SK-N-SH (cell line): ENCODE measurements around the gene HCN1. TPM values are rescaled to one million over a fixed set of nuclear protein-coding genes. Genes with fewer than 3 reads are reported as not detected.

Experiments
- CTCF ChIA-PET: fragments of 300-600, 350-600 bp; formaldehyde crosslinking; extraction: SDS; loops from one replicate; lab custom pipeline; 2021; lab: Yijun Ruan, JAX
- POLR2A ChIA-PET: fragments of 350-600 bp; sonication (Branson Sonifier 250); formaldehyde crosslinking; extraction: SDS; loops from one replicate; lab custom pipeline; 2020; ENCODE audit warnings: antibody characterized with exemption, inconsistent platforms; lab: Yijun Ruan, JAX
- DNase-seq: peaks from one replicate; pipeline ENCODE4 v3.0.0; 2012
- H2AFZ ChIP-seq: fragments of 200-600 bp; sonication (generic); 2 replicates; pipeline ENCODE4 v1.8.1; 2016; ENCODE audit warnings: antibody characterized with exemption, mild to moderate bottlenecking, low read depth
- H3F3A ChIP-seq: fragments of 200-600 bp; sonication (generic); replicated peaks from 2 replicates; pipeline ENCODE3; 2016; ENCODE audit warnings: antibody characterized with exemption, mild to moderate bottlenecking; ENCODE audit not compliant: insufficient read depth
- H3K27ac ChIP-seq, 2 experiments: fragments of 200-500 bp in 1 of 2; fragments of 200-600 bp in 1 of 2; sonication (Bioruptor generic) in 1 of 2; sonication (generic), shearing (Covaris generic) in 1 of 2; 2 replicates each; pipeline versions ENCODE4 v1.5.1 to v1.6.1; 2014 to 2016; ENCODE audit warnings: low read depth in 2 of 2, inconsistent platforms in 1 of 2, low read length in 1 of 2, mild to moderate bottlenecking in 1 of 2, mixed read lengths in 1 of 2
- H3K27me3 ChIP-seq: fragments of 200-600 bp; sonication (generic), shearing (Covaris generic); 2 replicates; pipeline ENCODE4 v1.6.1; 2016; ENCODE audit warnings: mixed run types; ENCODE audit not compliant: insufficient read depth
- H3K36me3 ChIP-seq, 2 experiments: fragments of 200-500 bp in 1 of 2; fragments of 200-600 bp in 1 of 2; sonication (Bioruptor generic) in 1 of 2; sonication (generic) in 1 of 2; replicated peaks in 1 of 2; 2 replicates each; pipeline versions ENCODE3 to v1.5.1; 2014 to 2016; ENCODE audit warnings: low read length in 1 of 2, mild to moderate bottlenecking in 1 of 2; ENCODE audit not compliant: insufficient read depth in 2 of 2, control insufficient read depth in 1 of 2
- H3K4me1 ChIP-seq, 2 experiments: fragments of 200-500 bp in 1 of 2; fragments of 200-600 bp in 1 of 2; sonication (Bioruptor generic) in 1 of 2; sonication (generic), shearing (Covaris generic) in 1 of 2; 2 replicates each; pipeline versions ENCODE4 v1.5.1 to v1.6.1; 2014 to 2016; ENCODE audit warnings: low read depth in 1 of 2, low read length in 1 of 2, mixed run types in 1 of 2; ENCODE audit not compliant: insufficient read depth in 2 of 2, control insufficient read depth in 1 of 2
- H3K4me2 ChIP-seq: fragments of 200-600 bp; sonication (generic), shearing (Covaris generic); 2 replicates; pipeline ENCODE4 v1.6.1; 2017; ENCODE audit warnings: mixed run types
- H3K4me3 ChIP-seq, 2 experiments: fragments of 200-500 bp in 1 of 2; fragments of 200-600 bp in 1 of 2; sonication (Bioruptor generic) in 1 of 2; sonication (generic), shearing (Covaris generic) in 1 of 2; 2 replicates each; pipeline versions ENCODE4 v1.5.1 to v1.8.1; 2014 to 2016; ENCODE audit warnings: low read depth in 2 of 2, inconsistent platforms in 1 of 2, low read length in 1 of 2, mild to moderate bottlenecking in 1 of 2, mixed read lengths in 1 of 2, moderate library complexity in 1 of 2
- H3K79me2 ChIP-seq: fragments of 200-600 bp; sonication (generic); 2 replicates; pipeline ENCODE4 v1.8.1; 2017; ENCODE audit warnings: mild to moderate bottlenecking; ENCODE audit not compliant: insufficient read depth
- H3K9ac ChIP-seq: fragments of 200-600 bp; sonication (generic); 2 replicates; pipeline ENCODE4 v1.6.1; 2017; ENCODE audit warnings: mixed run types
- H3K9me2 ChIP-seq: fragments of 200-600 bp; sonication (generic); 2 replicates; pipeline ENCODE4 v1.6.1; 2017; ENCODE audit warnings: mixed run types
- H3K9me3 ChIP-seq: fragments of 200-600 bp; sonication (generic); 2 replicates; pipeline ENCODE4 v1.6.1; 2017; ENCODE audit warnings: mixed run types, mild to moderate bottlenecking, moderate library complexity
- H4K20me1 ChIP-seq: fragments of 200-600 bp; sonication (generic); 2 replicates; pipeline ENCODE4 v1.6.1; 2017; ENCODE audit warnings: mild to moderate bottlenecking, mixed run types; ENCODE audit not compliant: insufficient read depth
- EZH2phosphoT487 ChIP-seq: fragments of 200-600 bp; sonication (generic); IDR thresholded peaks from 2 replicates; pipeline ENCODE4 v1.6.1; 2017; ENCODE audit warnings: low read depth, mixed run types, mild to moderate bottlenecking, antibody characterized with exemption, moderate library complexity, borderline replicate concordance
- FOSL2 ChIP-seq: IDR thresholded peaks from 2 replicates; pipeline ENCODE4 v1.4.0; 2012; ENCODE audit warnings: low read depth, mild to moderate bottlenecking, moderate library complexity, borderline replicate concordance
- FOXM1 ChIP-seq: IDR thresholded peaks from 2 replicates; pipeline ENCODE4 v1.4.0; 2012; ENCODE audit warnings: low read depth, mild to moderate bottlenecking
- NFIC ChIP-seq: IDR thresholded peaks from 2 replicates; pipeline ENCODE4 v1.4.0; 2012; ENCODE audit warnings: borderline replicate concordance
- POLR2AphosphoS5 ChIP-seq: IDR thresholded peaks from 2 replicates; pipeline ENCODE4 v1.6.1; 2012; ENCODE audit warnings: low read depth, low read length
- RCOR1 ChIP-seq: fragments of 150-350 bp; IDR thresholded peaks from 2 replicates; pipeline ENCODE4 v1.6.1; 2017; ENCODE audit warnings: antibody characterized with exemption, low read length
- RXRA ChIP-seq: IDR thresholded peaks from 2 replicates; pipeline ENCODE4 v1.4.0; 2012; ENCODE audit warnings: low read depth, mild to moderate bottlenecking, borderline replicate concordance
- SIN3A ChIP-seq: IDR thresholded peaks from 2 replicates; pipeline ENCODE4 v1.6.1; 2012; ENCODE audit warnings: low read depth, mild to moderate bottlenecking, low read length, moderate library complexity, borderline replicate concordance
- TCF12 ChIP-seq: IDR thresholded peaks from 2 replicates; pipeline ENCODE4 v1.4.0; 2012
- WGBS: methylation state at CpG from one replicate; pipeline ENCODE4 v1.1.6; 2017; ENCODE audit warnings: low lambda C conversion rate; 5-methylcytosine and 5-hydroxymethylcytosine counted together
- polyA plus RNA-seq, 3 experiments: library from polyadenylated mRNA; depleted of rRNA; stranded (reverse); fragments of >200 nt; gene quantifications; 2 replicates each; pipeline ENCODE4 v1.2.3, GENCODE V29; 2012
- TF ChIP-seq, protein P1 (sequence below): IDR thresholded peaks from 2 replicates; pipeline ENCODE4 v1.6.1; 2012; ENCODE audit warnings: mild to moderate bottlenecking, low read depth, low read length, moderate library complexity

Gene HCN1
- polyA plus RNA-seq, 1 of the 3 experiments (the other 2 are of a cell fraction), result not detected

DNA sequence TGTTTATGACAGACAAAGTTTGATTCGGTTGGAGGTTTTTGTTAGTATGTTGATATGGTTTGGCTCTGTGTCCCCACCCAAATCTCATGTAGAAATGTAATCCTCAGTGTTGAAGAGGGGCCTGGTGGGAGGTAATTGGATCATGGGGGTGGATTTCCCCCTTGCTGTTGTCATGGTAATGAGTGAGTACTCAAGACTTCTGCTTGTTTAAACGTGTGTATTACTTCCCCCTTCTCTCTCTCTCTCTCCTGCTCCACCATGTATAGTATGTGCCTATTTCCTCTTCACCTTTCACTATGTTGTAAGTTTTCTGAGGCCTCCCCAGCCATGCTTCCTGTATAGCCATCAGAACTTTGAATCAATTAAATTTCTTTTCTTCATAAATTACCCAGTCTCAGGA, 415.1 kb downstream of the HCN1 start (continued):
- TF ChIP-seq, protein P1, sequence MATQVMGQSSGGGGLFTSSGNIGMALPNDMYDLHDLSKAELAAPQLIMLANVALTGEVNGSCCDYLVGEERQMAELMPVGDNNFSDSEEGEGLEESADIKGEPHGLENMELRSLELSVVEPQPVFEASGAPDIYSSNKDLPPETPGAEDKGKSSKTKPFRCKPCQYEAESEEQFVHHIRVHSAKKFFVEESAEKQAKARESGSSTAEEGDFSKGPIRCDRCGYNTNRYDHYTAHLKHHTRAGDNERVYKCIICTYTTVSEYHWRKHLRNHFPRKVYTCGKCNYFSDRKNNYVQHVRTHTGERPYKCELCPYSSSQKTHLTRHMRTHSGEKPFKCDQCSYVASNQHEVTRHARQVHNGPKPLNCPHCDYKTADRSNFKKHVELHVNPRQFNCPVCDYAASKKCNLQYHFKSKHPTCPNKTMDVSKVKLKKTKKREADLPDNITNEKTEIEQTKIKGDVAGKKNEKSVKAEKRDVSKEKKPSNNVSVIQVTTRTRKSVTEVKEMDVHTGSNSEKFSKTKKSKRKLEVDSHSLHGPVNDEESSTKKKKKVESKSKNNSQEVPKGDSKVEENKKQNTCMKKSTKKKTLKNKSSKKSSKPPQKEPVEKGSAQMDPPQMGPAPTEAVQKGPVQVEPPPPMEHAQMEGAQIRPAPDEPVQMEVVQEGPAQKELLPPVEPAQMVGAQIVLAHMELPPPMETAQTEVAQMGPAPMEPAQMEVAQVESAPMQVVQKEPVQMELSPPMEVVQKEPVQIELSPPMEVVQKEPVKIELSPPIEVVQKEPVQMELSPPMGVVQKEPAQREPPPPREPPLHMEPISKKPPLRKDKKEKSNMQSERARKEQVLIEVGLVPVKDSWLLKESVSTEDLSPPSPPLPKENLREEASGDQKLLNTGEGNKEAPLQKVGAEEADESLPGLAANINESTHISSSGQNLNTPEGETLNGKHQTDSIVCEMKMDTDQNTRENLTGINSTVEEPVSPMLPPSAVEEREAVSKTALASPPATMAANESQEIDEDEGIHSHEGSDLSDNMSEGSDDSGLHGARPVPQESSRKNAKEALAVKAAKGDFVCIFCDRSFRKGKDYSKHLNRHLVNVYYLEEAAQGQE, result no peak
- TF ChIP-seq POLR2AphosphoS5 (no peak), RXRA (no peak), NFIC (no peak), EZH2phosphoT487 (no peak), FOXM1 (no peak), SIN3A (no peak)

DNA sequence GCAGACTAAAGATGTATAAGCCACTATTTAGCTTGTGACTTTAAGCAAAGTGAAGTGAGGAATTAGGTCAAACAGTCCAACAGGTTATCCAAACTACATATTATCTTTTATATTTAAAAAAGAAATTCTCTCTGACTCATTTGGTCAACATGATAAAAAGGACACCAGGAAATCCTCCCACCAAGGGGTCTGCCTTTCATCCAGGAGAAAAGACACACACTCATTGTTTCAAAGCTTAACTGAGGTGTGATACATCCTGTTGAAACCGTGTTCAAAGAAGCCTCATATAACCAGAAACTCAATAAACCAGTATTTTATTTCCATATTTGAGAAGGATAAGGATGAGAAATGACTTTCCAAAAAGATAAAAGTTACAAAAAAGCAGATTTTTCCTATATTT, 417.1 kb downstream of the HCN1 start:
- POLR2A ChIA-PET, result no interaction called here
- no peak for TF ChIP-seq TCF12
- TF ChIP-seq FOSL2, result no peak
- TF ChIP-seq, protein P1, result no peak
- TF ChIP-seq RCOR1, result no peak
- no peak for TF ChIP-seq FOXM1
- TF ChIP-seq, all 33 proteins: peak for 0
- CTCF ChIA-PET, result no interaction called here
- Histone ChIP-seq H3K27ac (no peak overlapping the region), H3K27me3 (no peaks in the 10 kb centered on the region), H3K9ac (no peak overlapping the region), H2AFZ (no peak overlapping the region), H3K36me3 (no peaks in the 10 kb centered on the region), H3K4me2 (no peak overlapping the region), H3K9me2 (no peaks in the 10 kb centered on the region), H3K4me3 (no peak overlapping the region), H4K20me1 (no peaks in the 10 kb centered on the region), H3F3A (no peaks in the 10 kb centered on the region), H3K79me2 (no peaks in the 10 kb centered on the region), H3K9me3 (no peaks in the 10 kb centered on the region), H3K4me1 (no peaks in the 10 kb centered on the region)
- 0% methylated on average over 1 of the region's 1 CpG for WGBS
- no peak for DNase-seq
